WERI-Rb-1 (cell line): ENCODE results near the gene MAMDC2.

ENCODE experiments used
- DNase-seq: peaks from one replicate; pipeline ENCODE4 v3.0.0-alpha.2; 2020
- H3K27ac ChIP-seq: fragments of 250-450 bp; sonication (Bioruptor Pico); 2 replicates; pipeline ENCODE4 v1.5.1; 2020; ENCODE audit warnings: mild to moderate bottlenecking, moderate library complexity
- H3K27me3 ChIP-seq: fragments of 250-450 bp; sonication (Bioruptor Pico); 2 replicates; pipeline ENCODE4 v1.5.1; 2021; ENCODE audit warnings: mild to moderate bottlenecking, low read depth, moderate library complexity; ENCODE audit not compliant: insufficient read depth, severe bottlenecking
- H3K36me3 ChIP-seq: fragments of 250-450 bp; sonication (Bioruptor Pico); 2 replicates; pipeline ENCODE4 v1.5.1; 2020; ENCODE audit warnings: mild to moderate bottlenecking, moderate library complexity
- H3K4me3 ChIP-seq: 2 replicates; pipeline ENCODE4 v1.5.1; 2011; ENCODE audit warnings: low read depth, mild to moderate bottlenecking, control low read depth, low read length
- H3K9me3 ChIP-seq: fragments of 250-450 bp; sonication (Bioruptor Pico); 2 replicates; pipeline ENCODE4 v1.5.1; 2021; ENCODE audit warnings: mild to moderate bottlenecking, moderate library complexity; ENCODE audit not compliant: severe bottlenecking
- CTCF ChIP-seq: IDR thresholded peaks from 2 replicates; pipeline ENCODE4 v1.5.1; 2011; ENCODE audit warnings: low read depth, mild to moderate bottlenecking, control low read depth, inconsistent platforms, low read length

The MAMDC2 gene

GRCh38 chr9:70263421-70263820, 219.8 kb downstream of the MAMDC2 start:
- Histone ChIP-seq H3K36me3 (peaks cover 76% of the 10 kb centered on the region), H3K27ac (no peak overlapping the region), H3K27me3 (no peaks in the 10 kb centered on the region), H3K4me3 (no peak overlapping the region), H3K9me3 (no peaks in the 10 kb centered on the region)
- no peak for TF ChIP-seq CTCF
- no peak for DNase-seq
